Measurements from ENCODE around the gene MSMO1.
"Not testable (repeated sequence)": the region's sequence is repeated elsewhere in the genome, so short reads cannot be mapped to it uniquely, and the experiment has no call there.

The MSMO1 gene

DNA sequence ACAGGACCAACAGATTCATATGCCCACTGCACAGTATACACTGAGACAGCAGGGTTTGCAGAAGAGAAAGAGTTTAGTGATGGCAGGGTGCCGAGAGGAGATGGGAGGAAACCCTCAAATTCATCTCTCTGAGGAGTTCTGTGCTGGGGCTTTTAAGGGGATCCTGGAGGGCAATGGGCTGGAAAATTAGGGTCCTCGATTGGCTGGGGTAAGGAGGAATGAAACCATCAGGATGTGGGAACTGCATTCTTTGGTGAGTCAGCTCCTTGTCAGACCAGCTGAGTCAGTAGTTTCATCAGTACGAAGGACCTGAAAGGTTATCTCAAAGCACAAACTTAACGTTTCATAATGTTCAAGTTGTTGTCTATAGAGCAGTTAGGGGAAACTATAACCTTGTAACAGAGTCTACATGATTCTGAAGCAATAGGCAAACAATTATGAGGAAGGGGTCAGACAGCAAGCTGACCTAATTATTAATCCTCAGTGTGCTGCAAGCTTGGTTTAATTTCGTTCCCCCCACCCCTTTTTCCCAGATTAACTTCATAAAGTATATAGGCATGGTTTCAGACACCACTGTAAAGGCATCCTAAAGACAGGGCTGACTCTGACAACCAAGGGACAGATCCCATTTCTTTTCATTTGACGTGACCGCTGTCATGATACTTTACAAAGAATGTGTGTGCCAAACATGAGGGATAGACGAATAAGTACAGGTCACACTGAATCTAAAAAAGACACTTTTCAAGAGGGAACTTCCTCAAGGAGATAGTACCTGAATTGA is 1.5 kb upstream of the MSMO1 start:
- no peak for DNase-seq

- DNase-seq = no peak
These were observed 648 bp upstream of the MSMO1 start for GRCh38 chr4:165326831-165327210.

- DNase-seq = no peak
These were observed 594 bp downstream of the MSMO1 start for GRCh38 chr4:165328101-165328425.

- DNase-seq = no peak
These were observed 1.2 kb downstream of the MSMO1 start for GRCh38 chr4:165328708-165329107.

DNA sequence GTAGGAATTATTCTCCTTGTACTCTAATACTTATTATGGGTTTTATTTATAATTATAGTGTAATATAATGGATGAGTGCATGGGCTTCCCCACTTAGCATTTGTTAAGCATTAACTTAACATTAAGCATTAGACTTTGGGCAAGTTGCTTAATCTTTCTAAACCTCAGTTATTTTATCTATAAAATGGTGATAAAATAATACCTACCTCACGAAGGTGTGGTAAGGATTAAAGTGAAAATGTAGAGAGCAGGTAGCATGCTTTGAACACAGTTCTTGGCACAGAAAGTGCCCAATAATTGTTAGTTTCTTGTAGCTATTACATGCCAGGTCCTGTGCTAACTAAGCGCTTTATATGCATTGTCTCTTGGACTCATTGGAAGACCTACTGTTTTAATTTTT is 2.6 kb downstream of the MSMO1 start:
- DNase-seq = no peak

DNA sequence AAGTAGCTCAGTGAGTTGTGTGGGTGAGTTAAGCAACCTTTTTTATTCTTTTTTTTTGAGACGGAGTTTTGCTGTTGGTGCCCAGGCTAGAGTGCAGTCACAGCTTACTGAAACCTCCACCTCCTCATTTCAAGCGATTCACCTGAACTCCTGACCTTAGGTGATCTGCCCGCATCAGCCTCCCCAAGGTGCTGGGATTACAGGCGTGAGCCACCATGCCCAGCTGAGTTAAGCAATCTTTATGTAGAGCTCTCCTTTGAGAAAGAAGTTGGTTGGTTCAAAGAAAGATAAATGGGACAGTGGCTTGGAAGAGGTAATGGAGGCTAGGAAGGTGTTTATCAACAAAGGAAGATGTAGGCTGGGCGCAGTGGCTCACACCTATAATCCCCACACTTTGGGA is 3.2 kb downstream of the MSMO1 start:
- DNase-seq = no peak

GRCh38 chr4:165331359-165331758 is 3.9 kb downstream of the MSMO1 start:
- DNase-seq = no peak

GRCh38 chr4:165331823-165332222 is 4.4 kb downstream of the MSMO1 start:
- no peak for DNase-seq

DNA sequence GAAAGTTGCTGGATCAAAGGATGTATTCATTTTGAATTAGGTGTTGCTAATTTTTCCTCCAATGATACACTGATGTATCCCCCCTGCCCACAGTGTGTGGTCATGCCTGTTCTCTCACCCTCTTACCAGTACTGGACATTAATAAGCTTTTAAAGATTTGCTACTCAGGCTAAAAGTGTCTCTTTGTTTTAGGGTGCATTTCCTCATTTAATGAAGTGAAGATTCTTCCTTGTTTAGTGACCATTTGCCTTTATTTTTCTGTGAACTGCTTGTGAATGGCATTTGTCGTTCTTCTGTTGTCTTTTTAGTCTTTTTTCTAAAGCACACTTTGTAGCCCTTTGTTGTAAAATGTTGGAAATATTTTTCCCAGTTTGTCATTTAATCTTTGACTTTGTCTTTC is 5.0 kb downstream of the MSMO1 start:
- no peak for DNase-seq

DNA sequence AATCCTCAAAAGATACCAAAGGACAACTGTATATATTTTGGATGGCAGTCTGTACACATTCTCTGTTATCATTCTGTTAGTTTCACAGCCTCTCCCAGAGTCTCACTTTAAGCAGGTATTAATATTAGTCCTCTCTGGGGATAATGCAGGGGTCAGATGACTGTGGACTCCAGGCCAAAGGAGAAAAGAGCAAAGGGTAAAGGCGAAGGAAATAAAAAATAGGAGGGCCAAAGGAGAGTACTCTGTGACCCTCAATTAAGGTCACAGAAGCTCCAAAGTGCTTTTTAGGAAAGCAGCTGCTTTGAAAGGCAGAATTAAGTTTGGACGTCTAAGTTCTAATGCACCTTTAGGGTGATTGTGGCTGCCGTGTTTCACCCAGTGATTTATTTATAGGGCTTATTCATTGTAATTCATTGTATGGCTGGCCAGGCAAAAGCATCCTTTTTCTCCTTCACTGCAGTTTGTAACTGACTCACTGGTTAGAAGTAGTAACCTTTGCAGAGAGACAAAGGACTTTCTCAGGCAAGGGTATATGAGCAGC is 7.8 kb downstream of the MSMO1 start:
- no peak for DNase-seq

GRCh38 chr4:165336743-165337142 is 9.3 kb downstream of the MSMO1 start:
- no peak for DNase-seq

DNA sequence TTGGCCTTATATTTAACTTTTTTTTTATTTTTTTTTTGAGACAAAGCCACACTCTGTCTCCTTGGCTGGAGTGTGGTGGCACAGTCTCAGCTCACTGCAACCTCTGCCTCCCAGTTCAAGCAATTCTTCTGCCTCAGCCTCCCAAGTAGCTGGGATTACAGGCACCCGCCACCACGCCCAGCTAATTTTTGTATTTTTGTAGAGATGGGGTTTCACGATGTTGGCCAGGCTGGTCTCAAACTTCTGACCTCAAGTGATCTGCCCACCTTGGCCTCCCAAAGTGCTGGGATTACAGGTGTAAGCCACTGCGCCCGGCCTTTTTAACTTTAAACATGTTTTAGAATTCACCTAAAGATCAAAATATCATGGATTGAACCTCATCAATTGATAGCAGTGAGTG is 14.9 kb downstream of the MSMO1 start:
- not testable (repeated sequence) for DNase-seq

- no peak for DNase-seq
These were observed 16.1 kb downstream of the MSMO1 start for GRCh38 chr4:165343353-165344191.

DNA sequence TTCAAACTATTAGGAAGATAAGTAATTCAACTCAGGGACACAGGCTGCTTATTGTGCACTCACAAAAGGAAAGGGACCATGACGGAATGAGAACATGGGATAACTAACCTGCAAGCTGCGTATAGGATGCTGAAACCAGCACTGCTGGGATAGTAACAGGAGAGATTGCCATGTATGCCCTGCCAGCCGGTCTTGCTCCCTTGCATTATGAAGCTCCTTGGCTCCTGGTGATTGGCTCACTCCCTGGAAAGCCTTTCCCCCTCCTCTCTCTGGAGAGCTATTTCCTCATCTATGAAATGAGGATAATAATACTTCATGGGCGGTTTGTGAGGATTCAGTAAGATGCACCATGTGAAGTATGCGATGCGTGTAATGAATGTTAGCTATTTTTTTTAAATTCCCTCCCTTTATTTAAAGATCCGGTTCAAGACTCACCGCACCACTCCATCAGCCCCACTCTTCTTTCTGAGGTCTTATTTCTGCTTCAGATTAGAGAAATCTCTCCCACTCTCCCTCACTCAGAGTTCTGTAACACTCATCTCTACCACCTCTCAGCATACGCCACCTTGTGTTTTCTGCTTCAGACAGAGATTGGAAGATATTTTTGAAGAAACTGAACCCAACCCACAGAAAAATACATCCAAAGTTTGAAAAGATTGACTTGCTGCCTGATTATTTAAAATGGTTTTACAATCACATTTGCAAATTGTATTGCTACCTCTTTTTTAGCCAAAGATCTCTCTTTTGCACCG is 18.4 kb downstream of the MSMO1 start:
- no peak for DNase-seq

DNA sequence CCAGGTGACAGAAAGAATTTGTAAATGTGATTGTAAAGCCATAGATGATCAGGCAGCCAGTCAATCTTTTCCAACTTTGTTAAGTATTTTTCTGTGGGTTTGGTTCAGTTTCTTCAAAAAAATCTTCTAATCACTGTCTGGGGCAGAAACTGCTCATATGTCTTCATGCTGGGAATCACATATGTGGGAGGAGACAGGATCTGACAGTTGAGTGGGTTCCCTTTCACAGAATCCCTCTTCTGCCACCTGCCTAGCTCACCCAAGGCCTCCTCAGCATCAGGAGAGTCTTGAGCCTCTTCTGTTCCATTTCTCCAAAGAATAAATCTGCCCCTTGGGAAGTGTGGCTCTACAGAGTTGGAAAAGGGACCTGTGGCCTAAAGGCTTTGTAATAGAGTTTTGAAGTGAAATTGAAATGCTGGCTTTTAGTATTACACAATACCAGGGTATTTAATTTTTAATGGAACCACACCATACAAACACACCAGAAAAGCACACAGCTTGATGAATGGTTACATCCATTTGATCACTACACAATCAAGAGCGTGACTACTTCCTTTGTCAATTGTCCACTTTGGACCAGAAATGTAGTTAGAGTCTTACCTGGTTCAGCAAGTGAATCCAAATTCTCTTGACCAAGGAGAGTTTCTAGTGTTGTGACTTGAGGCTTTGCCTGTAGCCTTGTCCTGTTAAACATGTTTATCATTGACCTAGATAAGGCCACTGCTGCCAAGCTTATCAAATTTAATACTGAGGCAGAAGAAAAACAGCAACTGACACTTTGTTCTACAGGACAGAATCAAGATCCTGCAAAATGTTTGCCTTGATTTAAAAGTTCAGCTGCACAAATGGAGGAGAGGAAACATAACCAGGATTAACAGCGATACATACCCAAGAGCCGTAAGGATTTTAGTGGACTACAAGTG is 20.4 kb downstream of the MSMO1 start:
- DNase-seq = no peak

DNA sequence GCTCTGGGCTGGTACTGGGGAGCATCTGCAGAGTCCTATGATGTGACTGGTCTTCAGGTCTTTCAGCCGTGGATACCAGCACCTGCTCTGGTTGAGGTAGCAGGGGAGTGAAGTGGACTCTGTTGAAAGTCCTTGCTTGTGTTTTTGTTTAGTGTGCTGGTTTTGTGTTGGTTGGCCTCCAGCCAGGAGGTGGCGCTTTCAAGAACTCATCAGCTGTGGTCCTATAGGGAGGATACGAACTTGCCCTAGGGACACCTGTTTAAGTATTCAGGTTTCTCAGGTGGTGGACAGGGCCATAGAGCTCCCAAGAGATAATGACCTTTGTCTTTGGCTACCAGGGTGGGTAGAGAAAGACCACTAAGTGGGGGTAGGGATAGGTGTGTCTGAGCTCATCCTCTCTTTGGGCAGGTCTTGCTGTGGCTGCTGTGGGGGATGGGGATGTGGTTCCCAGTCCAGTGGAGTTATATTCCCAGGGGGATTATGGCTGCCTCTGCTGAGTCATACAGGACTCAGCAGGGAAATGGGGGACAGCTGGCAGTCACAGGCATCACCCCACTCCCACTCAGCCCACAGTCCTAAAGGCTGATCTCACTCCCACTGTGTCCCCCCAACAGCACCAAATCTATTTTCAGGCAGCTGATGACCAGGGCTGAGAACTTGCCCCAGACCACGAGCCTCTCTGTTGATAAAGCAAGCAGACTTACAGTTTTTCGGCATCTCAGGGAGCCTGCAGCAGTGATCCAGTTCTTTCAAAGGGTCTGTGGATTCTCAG is 24.1 kb downstream of the MSMO1 start:
- no peak for DNase-seq

- DNase-seq = no peak
These were observed 28.4 kb downstream of the MSMO1 start for GRCh38 chr4:165355900-165356300.

GRCh38 chr4:165359506-165359905 is 32.0 kb downstream of the MSMO1 start:
- no peak for DNase-seq

DNA sequence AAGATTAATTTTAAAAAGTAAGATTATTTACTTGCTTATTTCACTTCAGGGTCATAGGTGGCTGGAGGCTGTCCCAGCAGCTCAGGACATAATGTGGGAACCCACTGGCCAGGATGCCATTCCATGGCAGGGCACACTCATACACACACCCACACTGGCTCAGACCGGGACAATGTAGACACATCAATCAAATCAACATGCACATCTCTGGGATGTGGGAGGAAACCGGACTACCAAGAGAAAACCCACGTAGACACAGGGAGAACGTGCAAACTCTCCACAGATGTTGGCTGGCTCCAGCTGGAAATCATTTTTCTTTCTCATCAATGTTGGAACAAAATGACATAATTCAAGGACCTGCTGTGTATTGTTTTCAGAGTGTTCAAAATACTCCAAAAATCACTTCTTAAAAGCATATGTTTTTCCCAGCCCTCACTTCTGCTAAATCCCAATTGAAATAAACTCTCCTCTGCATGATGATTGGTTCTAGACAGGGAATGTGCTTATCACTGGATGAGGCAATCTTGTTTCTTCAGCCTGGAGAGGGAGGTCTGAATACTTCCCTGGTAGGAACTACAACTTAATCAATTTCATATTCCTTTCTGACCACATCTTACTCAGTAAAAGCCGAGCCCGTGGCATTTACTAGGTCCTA is 32.7 kb downstream of the MSMO1 start:
- DNase-seq = no peak

DNA sequence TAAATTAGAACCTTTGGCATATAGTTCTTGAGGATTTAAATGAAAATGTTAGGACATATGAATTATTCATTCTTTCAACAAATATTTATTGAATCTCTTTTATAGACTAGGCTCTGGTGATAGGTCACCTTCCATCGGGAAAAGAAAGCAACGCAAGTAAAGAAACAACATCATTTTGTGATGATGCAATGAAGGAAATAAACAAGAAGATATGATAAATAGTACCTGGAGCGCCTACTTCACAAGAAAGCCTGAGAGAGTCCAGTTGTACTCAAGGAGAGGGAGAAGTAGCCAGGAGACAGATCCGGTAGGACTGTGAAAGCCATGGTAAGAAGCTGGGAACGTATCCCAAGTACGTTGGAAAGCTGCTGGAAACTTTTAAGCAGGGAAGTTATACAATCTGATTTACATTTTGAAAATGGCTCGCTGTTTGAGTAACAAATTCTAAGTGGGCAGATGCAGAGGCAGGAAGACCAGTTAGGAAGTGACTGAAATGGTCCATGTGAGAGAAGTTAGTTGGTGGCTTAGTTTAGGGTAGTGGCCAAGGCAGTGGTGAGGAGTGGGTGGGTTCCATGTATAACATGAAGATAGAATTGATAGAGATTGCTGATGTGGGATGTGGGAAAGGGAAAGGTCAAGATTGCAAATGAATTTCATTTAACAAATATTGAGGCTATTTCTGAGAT is 33.7 kb downstream of the MSMO1 start:
- no peak for DNase-seq
